IPS-11a (cell line): ENCODE results near the gene NPAS2.

Source experiments
- H3K4me3 ChIP-seq: one replicate; pipeline ENCODE4 v1.5.1; 2013; ENCODE audit warnings: low read depth, low read length, control low read depth

NPAS2 gene

GRCh38 chr2:100983684-100984310 is 163.9 kb downstream of the NPAS2 start:
- H3K4me3 ChIP-seq: no peak overlapping the region

GRCh38 chr2:100984892-100985307 is 165.0 kb downstream of the NPAS2 start:
- no peak overlapping the region for H3K4me3 ChIP-seq

GRCh38 chr2:100986157-100986556 is 166.2 kb downstream of the NPAS2 start:
- H3K4me3 ChIP-seq: no peak overlapping the region

GRCh38 chr2:100987536-100987935 is 167.6 kb downstream of the NPAS2 start:
- H3K4me3 ChIP-seq: no peak overlapping the region

- H3K4me3 ChIP-seq: no peak overlapping the region
Observed at GRCh38 chr2:100987974-100988373, 168.0 kb downstream of the NPAS2 start.

- no peak overlapping the region for H3K4me3 ChIP-seq
Observed at GRCh38 chr2:100988630-100989417, 168.9 kb downstream of the NPAS2 start.

GRCh38 chr2:100989666-100990065 is 169.7 kb downstream of the NPAS2 start:
- no peak overlapping the region for H3K4me3 ChIP-seq

- no peak overlapping the region for H3K4me3 ChIP-seq
Observed at GRCh38 chr2:100990166-100990565, 170.2 kb downstream of the NPAS2 start.

- no peak overlapping the region for H3K4me3 ChIP-seq
Observed at GRCh38 chr2:100990650-100991403, 170.9 kb downstream of the NPAS2 start.

GRCh38 chr2:100991404-100991773 is 171.4 kb downstream of the NPAS2 start:
- no peak overlapping the region for H3K4me3 ChIP-seq

- no peak overlapping the region for H3K4me3 ChIP-seq
Observed at GRCh38 chr2:100992262-100992661, 172.3 kb downstream of the NPAS2 start.

GRCh38 chr2:100993294-100993693 is 173.4 kb downstream of the NPAS2 start:
- no peak overlapping the region for H3K4me3 ChIP-seq

GRCh38 chr2:100995309-100996075 is 175.6 kb downstream of the NPAS2 start:
- H3K4me3 ChIP-seq: no peak overlapping the region

GRCh38 chr2:100997509-100998234 is 177.7 kb downstream of the NPAS2 start:
- H3K4me3 ChIP-seq: no peak overlapping the region

GRCh38 chr2:100998235-100998573 is 178.3 kb downstream of the NPAS2 start:
- H3K4me3 ChIP-seq: no peak overlapping the region

GRCh38 chr2:100999995-101000394 is 180.1 kb downstream of the NPAS2 start:
- no peak overlapping the region for H3K4me3 ChIP-seq

GRCh38 chr2:101001691-101002561 is 182.0 kb downstream of the NPAS2 start, which contains the start of gene RPL31:
Gene RPL31 (plus strand): TSS chr2:101002289. CDS start chr2:101002702, 413 bp downstream.
- H3K4me3 ChIP-seq: peak within 1 kb of the TSS; percentile 96

- peak overlapping the region; percentile 96 for H3K4me3 ChIP-seq
Observed at GRCh38 chr2:101002562-101003277, 182.8 kb downstream of the NPAS2 start.

- H3K4me3 ChIP-seq: peak overlapping the region; percentile 96
Observed at GRCh38 chr2:101003278-101003775, 183.4 kb downstream of the NPAS2 start.
